T-helper 1 cell treated with Interleukin-12 subunit alpha and Interleukin-12 subunit beta and Interleukin-4 antibody, amounts not matched to agents 30 μg/mL and 1 μg/mL, for 36 hours (primary cell): ENCODE results near the gene CDH26.

ENCODE experiments used
- H3K27ac Mint-ChIP-seq: one replicate; pipeline ENCODE4 v1.8.0; 2021; ENCODE audit warnings: mild to moderate bottlenecking, mixed read lengths
- H3K27me3 Mint-ChIP-seq: one replicate; pipeline ENCODE4 v1.8.0; 2021; ENCODE audit warnings: low read depth, mixed read lengths
- H3K36me3 Mint-ChIP-seq: one replicate; pipeline ENCODE4 v1.8.0; 2021; ENCODE audit warnings: low read depth, mixed read lengths
- H3K4me1 Mint-ChIP-seq: one replicate; pipeline ENCODE4 v1.8.0; 2021; ENCODE audit warnings: low read depth, mixed read lengths
- H3K4me3 Mint-ChIP-seq: one replicate; pipeline ENCODE4 v1.8.0; 2021; ENCODE audit warnings: mild to moderate bottlenecking, moderate library complexity, mixed read lengths
- H3K9me3 Mint-ChIP-seq: one replicate; pipeline ENCODE4 v1.8.0; 2021; ENCODE audit warnings: mixed read lengths

CDH26 gene

GRCh38 chr20:59958123-59958522, at the start of gene CDH26:
CDH26 (plus strand) TSS chr20:59958423; CDS start chr20:59958727, 304 bp downstream.
- H3K4me3 Mint-ChIP-seq: no peak within 1 kb of the TSS
- H3K9me3 Mint-ChIP-seq: no peaks in the 10 kb centered on the region
- H3K27me3 Mint-ChIP-seq: no peaks in the 10 kb centered on the region
- no peaks in the 10 kb centered on the region for H3K4me1 Mint-ChIP-seq
- H3K36me3 Mint-ChIP-seq: no peaks in the 10 kb centered on the region
- H3K27ac Mint-ChIP-seq: no peak within 1 kb of the TSS

- Mint-ChIP-seq H3K27ac (no peak overlapping the region), H3K4me3 (no peak overlapping the region), H3K9me3 (no peaks in the 10 kb centered on the region), H3K27me3 (peaks cover 11% of the 10 kb centered on the region), H3K4me1 (no peaks in the 10 kb centered on the region), H3K36me3 (no peaks in the 10 kb centered on the region)
These were observed 49.4 kb upstream of the CDH26 start for GRCh38 chr20:59908855-59909254.

- Mint-ChIP-seq H3K27me3 (peaks cover 6% of the 10 kb centered on the region), H3K27ac (no peak overlapping the region), H3K4me1 (no peaks in the 10 kb centered on the region), H3K4me3 (no peak overlapping the region), H3K9me3 (no peaks in the 10 kb centered on the region), H3K36me3 (no peaks in the 10 kb centered on the region)
These were observed 47.2 kb upstream of the CDH26 start for GRCh38 chr20:59911041-59911440.

- Mint-ChIP-seq H3K36me3 (no peaks in the 10 kb centered on the region), H3K4me1 (no peaks in the 10 kb centered on the region), H3K27ac (no peak overlapping the region), H3K27me3 (peaks cover 6% of the 10 kb centered on the region), H3K4me3 (no peak overlapping the region), H3K9me3 (no peaks in the 10 kb centered on the region)
These were observed 45.6 kb upstream of the CDH26 start for GRCh38 chr20:59912609-59913008.

- no peak overlapping the region for H3K4me3 Mint-ChIP-seq
- H3K4me1 Mint-ChIP-seq: no peaks in the 10 kb centered on the region
- peaks cover 28% of the 10 kb centered on the region for H3K27me3 Mint-ChIP-seq
These were observed 37.3 kb upstream of the CDH26 start for GRCh38 chr20:59920944-59921343.

GRCh38 chr20:59923514-59923913, 34.7 kb upstream of the CDH26 start:
- H3K9me3 Mint-ChIP-seq: no peaks in the 10 kb centered on the region
- no peaks in the 10 kb centered on the region for H3K4me1 Mint-ChIP-seq
- H3K27ac Mint-ChIP-seq: no peak overlapping the region
- H3K36me3 Mint-ChIP-seq: no peaks in the 10 kb centered on the region
- no peak overlapping the region for H3K4me3 Mint-ChIP-seq
- peaks cover 31% of the 10 kb centered on the region for H3K27me3 Mint-ChIP-seq

More at GRCh38 chr20:59920944-59921343, 37.3 kb upstream of the CDH26 start:
- Mint-ChIP-seq H3K36me3 (no peaks in the 10 kb centered on the region), H3K27ac (no peak overlapping the region), H3K9me3 (no peaks in the 10 kb centered on the region)

GRCh38 chr20:59925359-59925758, 32.9 kb upstream of the CDH26 start:
- H3K9me3 Mint-ChIP-seq: no peaks in the 10 kb centered on the region
- no peak overlapping the region for H3K27ac Mint-ChIP-seq
- H3K36me3 Mint-ChIP-seq: no peaks in the 10 kb centered on the region
- H3K4me1 Mint-ChIP-seq: no peaks in the 10 kb centered on the region
- H3K27me3 Mint-ChIP-seq: peaks cover 31% of the 10 kb centered on the region
- no peak overlapping the region for H3K4me3 Mint-ChIP-seq

GRCh38 chr20:59925899-59926298, 32.3 kb upstream of the CDH26 start:
- Mint-ChIP-seq H3K4me1 (no peaks in the 10 kb centered on the region), H3K27me3 (peaks cover 31% of the 10 kb centered on the region), H3K27ac (no peak overlapping the region), H3K36me3 (no peaks in the 10 kb centered on the region), H3K4me3 (no peak overlapping the region), H3K9me3 (no peaks in the 10 kb centered on the region)

GRCh38 chr20:59931511-59932312, 26.5 kb upstream of the CDH26 start:
- Mint-ChIP-seq H3K27me3 (no peaks in the 10 kb centered on the region), H3K4me1 (peaks cover 11% of the 10 kb centered on the region), H3K27ac (peak overlapping the region; percentile 16), H3K36me3 (peaks cover 7% of the 10 kb centered on the region), H3K4me3 (peak overlapping the region; percentile 49), H3K9me3 (no peaks in the 10 kb centered on the region)

- peaks cover 7% of the 10 kb centered on the region for H3K36me3 Mint-ChIP-seq
- peak overlapping the region; percentile 42 for H3K4me3 Mint-ChIP-seq
These were observed 25.5 kb upstream of the CDH26 start for GRCh38 chr20:59932616-59933295.

GRCh38 chr20:59933296-59933848, 24.9 kb upstream of the CDH26 start, which contains the start of gene SYCP2:
SYCP2 (minus strand) TSS chr20:59933637; CDS start chr20:59922413, 11,224 bp downstream.
- Mint-ChIP-seq H3K4me3 (peak within 1 kb of the TSS; percentile 74), H3K36me3 (peaks cover 13% of the 10 kb centered on the region), H3K9me3 (no peaks in the 10 kb centered on the region), H3K4me1 (peaks cover 21% of the 10 kb centered on the region), H3K27me3 (no peaks in the 10 kb centered on the region), H3K27ac (no peak within 1 kb of the TSS)

More at GRCh38 chr20:59932616-59933295, 25.5 kb upstream of the CDH26 start:
- H3K4me1 Mint-ChIP-seq: peaks cover 16% of the 10 kb centered on the region
- no peak overlapping the region for H3K27ac Mint-ChIP-seq
- H3K27me3 Mint-ChIP-seq: no peaks in the 10 kb centered on the region
- H3K9me3 Mint-ChIP-seq: no peaks in the 10 kb centered on the region

GRCh38 chr20:59933849-59934585, 24.2 kb upstream of the CDH26 start:
- H3K9me3 Mint-ChIP-seq: no peaks in the 10 kb centered on the region
- H3K4me3 Mint-ChIP-seq: peak overlapping the region; percentile 74
- H3K36me3 Mint-ChIP-seq: peaks cover 17% of the 10 kb centered on the region
- no peaks in the 10 kb centered on the region for H3K27me3 Mint-ChIP-seq
- H3K4me1 Mint-ChIP-seq: peaks cover 27% of the 10 kb centered on the region
- H3K27ac Mint-ChIP-seq: no peak overlapping the region

- Mint-ChIP-seq H3K9me3 (no peaks in the 10 kb centered on the region), H3K4me1 (peaks cover 27% of the 10 kb centered on the region), H3K27ac (no peak overlapping the region), H3K27me3 (no peaks in the 10 kb centered on the region), H3K36me3 (peaks cover 17% of the 10 kb centered on the region), H3K4me3 (no peak overlapping the region)
These were observed 22.6 kb upstream of the CDH26 start for GRCh38 chr20:59935457-59936185.

- H3K36me3 Mint-ChIP-seq: peaks cover 17% of the 10 kb centered on the region
- H3K27ac Mint-ChIP-seq: no peak overlapping the region
- H3K4me3 Mint-ChIP-seq: no peak overlapping the region
- H3K4me1 Mint-ChIP-seq: peaks cover 30% of the 10 kb centered on the region
- no peaks in the 10 kb centered on the region for H3K27me3 Mint-ChIP-seq
- no peaks in the 10 kb centered on the region for H3K9me3 Mint-ChIP-seq
These were observed 21.8 kb upstream of the CDH26 start for GRCh38 chr20:59936409-59936808.
